ENCODE data around the gene PPTC7. TPM values are rescaled to one million over a fixed set of nuclear protein-coding genes. Genes with fewer than 3 reads are reported as not detected.

The PPTC7 gene
- total and polyA plus RNA-seq, 2 of the 13 experiments (the other 11 are each of a cell fraction or from before 2014, with no cell fraction given): 4.8 to 12.3 TPM

DNA sequence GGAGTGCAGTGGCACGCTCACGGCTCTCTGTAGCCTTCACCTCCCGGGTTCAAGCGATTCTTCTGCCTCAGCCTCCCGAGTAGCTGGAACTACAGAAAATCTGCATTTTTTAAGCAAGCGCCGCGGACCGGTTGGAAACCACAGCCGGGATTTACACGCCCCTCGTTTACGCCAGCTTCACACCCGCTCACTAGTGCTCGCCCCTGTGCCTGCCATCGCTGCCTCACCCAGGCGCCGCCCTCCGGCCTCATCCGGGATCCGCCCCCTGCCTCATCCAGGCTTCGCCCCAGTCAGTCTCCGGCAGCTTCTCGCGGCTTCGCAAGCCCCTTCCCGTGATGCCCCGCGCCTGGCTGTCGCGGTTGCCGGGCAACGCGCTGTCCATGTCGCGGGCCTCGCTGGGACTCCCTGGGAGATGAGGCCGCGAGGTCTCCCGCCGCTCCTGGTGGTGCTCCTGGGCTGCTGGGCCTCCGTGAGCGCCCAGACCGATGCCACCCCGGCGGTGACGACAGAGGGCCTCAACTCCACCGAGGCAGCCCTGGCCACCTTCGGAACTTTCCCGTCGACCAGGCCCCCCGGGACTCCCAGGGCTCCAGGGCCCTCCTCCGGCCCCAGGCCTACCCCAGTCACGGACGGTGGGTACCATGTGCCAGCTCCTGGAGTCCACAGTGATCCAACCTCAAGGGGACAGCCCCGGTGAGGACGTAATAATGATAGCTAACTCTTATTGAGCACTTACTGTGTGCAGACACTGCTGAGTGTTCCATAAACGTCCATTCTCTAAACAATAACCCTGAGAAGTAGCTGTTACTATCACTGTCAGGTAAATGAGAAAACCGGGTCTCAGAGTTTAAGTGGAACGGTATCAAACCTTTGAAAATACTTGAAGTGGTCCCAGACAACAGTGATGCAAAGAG lies 30.9 kb upstream of the PPTC7 start, which contains the start of gene TCTN1 (continued):
- TF ChIP-seq MTA3 (CRISPR knock-in tag; IDR thresholded peaks at IDR 0.05) (no peak), ZNF350 (CRISPR knock-in tag; IDR thresholded peaks at IDR 0.05; ENCODE audit: borderline replicate concordance, low read depth) (peak; percentile 83; the same call in 1 of the 2 replicates), ZBTB3 (CRISPR knock-in tag; IDR thresholded peaks at IDR 0.05; ENCODE audit: borderline replicate concordance, low read depth) (no peak), PRPF4 (IDR thresholded peaks at IDR 0.05; ENCODE audit: low read depth, low read length, poor library complexity, severe bottlenecking) (no peak), SOX13 (IDR thresholded peaks at IDR 0.05) (no peak), SOX13 (CRISPR knock-in tag; conservative IDR thresholded peaks at IDR 0.05 in 1 of 2, IDR thresholded peaks at IDR 0.05 in 1 of 2) (0 out of 4 replicates have a peak, but pooled peaks of 1 of the 2 experiments have one; percentile 25), NFKB2 (CRISPR knock-in tag; IDR thresholded peaks at IDR 0.05; ENCODE audit: borderline replicate concordance) (peak; percentile 74; the same call in 1 of the 2 replicates), HNF4A (CRISPR knock-in tag; IDR thresholded peaks at IDR 0.05) (no peak), ZNF703 (CRISPR knock-in tag; IDR thresholded peaks at IDR 0.05; ENCODE audit: borderline replicate concordance) (no peak), ESRRA (CRISPR knock-in tag; IDR thresholded peaks at IDR 0.05; ENCODE audit: low read depth) (peak; percentile 38; the same call in 1 of the 2 replicates), RFXANK (CRISPR knock-in tag; IDR thresholded peaks at IDR 0.05) (no peak), NFE2L1 (CRISPR knock-in tag; IDR thresholded peaks at IDR 0.05; ENCODE audit: borderline replicate concordance) (no peak), ZNF556 (CRISPR knock-in tag; IDR thresholded peaks at IDR 0.05; ENCODE audit: borderline replicate concordance) (no peak; the same call in 1 of the 2 replicates), ZMYM4 (CRISPR knock-in tag; IDR thresholded peaks at IDR 0.05) (peak; percentile 66), CREM (IDR thresholded peaks at IDR 0.05) (no peak), CREM (CRISPR knock-in tag; IDR thresholded peaks at IDR 0.05) (no peak), JUNB (CRISPR knock-in tag; IDR thresholded peaks at IDR 0.05; ENCODE audit: borderline replicate concordance) (no peak), SMAD9 (CRISPR knock-in tag; IDR thresholded peaks at IDR 0.05) (no peak), RAD21 (CRISPR knock-in tag; IDR thresholded peaks at IDR 0.05) (no peak), SALL2 (CRISPR knock-in tag; IDR thresholded peaks at IDR 0.05) (peak; percentile 64; the same call in 1 of the 2 replicates), ATF7-NPFF (CRISPR knock-in tag; IDR thresholded peaks at IDR 0.05; ENCODE audit: low read depth) (peak; percentile 47; the same call in 1 of the 2 replicates), ZNF660 (CRISPR knock-in tag; IDR thresholded peaks at IDR 0.05; ENCODE audit: borderline replicate concordance, low read depth) (no peak)
- TF ChIP-seq, protein P1, sequence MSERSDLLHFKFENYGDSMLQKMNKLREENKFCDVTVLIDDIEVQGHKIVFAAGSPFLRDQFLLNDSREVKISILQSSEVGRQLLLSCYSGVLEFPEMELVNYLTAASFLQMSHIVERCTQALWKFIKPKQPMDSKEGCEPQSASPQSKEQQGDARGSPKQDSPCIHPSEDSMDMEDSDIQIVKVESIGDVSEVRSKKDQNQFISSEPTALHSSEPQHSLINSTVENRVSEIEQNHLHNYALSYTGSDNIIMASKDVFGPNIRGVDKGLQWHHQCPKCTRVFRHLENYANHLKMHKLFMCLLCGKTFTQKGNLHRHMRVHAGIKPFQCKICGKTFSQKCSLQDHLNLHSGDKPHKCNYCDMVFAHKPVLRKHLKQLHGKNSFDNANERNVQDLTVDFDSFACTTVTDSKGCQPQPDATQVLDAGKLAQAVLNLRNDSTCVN (CRISPR knock-in tag; IDR thresholded peaks at IDR 0.05; ENCODE audit: borderline replicate concordance): no peak
